GM12878 (cell line): ENCODE data around the gene HUWE1. TPM values are rescaled to one million over a fixed set of nuclear protein-coding genes. Genes with fewer than 3 reads are reported as not detected.

Experiments used
- ATAC-seq: fragments of 200-7000 bp; cut with Tn5 transposase; 3 replicates; pipeline ENCODE4 v1.9.1; 2020; ENCODE audit warnings: mild to moderate bottlenecking, moderate library complexity
- BruUV-seq: library from RNA; stranded (reverse); fragments of 400-500 nt; replicated peaks from 2 replicates; lab custom pipeline; 2021; lab: Mats Ljungman, UMichigan
- CTCF ChIA-PET: fragments of 300-600 bp; sonication (Branson Sonifier 250); formaldehyde crosslinking; extraction: SDS; loops from one replicate; lab custom pipeline; 2021; ENCODE audit warnings: inconsistent platforms; lab: Yijun Ruan, JAX
- POLR2A ChIA-PET: fragments of 350-600 bp; formaldehyde crosslinking; extraction: SDS; loops from one replicate; lab custom pipeline; 2021; ENCODE audit warnings: inconsistent platforms; lab: Charles Lee
- RAD21 ChIA-PET: fragments of 300-600 bp; sonication (Branson Sonifier 250); formaldehyde crosslinking; loops from one replicate; lab custom pipeline; 2023; ENCODE audit warnings: antibody characterized with exemption; ENCODE audit not compliant: unreplicated experiment; lab: Charles Lee
- SMC1A ChIA-PET: fragments of 300-600 bp; sonication (Branson Sonifier 250); formaldehyde crosslinking; loops from one replicate; lab custom pipeline; 2023; ENCODE audit not compliant: unreplicated experiment, uncharacterized antibody; lab: Charles Lee
- DNase-seq: peaks from one replicate; pipeline ENCODE4 v3.0.0-alpha.2; 2011; ENCODE audit warnings: low read depth, low spot score
- FAIRE-seq: peaks from 3 replicates; lab custom pipeline; 2011; peaks lifted over from hg19 to GRCh38; lab: Jason Lieb, UNC
- H2AFZ ChIP-seq: 2 replicates; pipeline ENCODE4 v1.6.0; 2011; ENCODE audit warnings: low read depth, low read length, control low read depth; ENCODE audit not compliant: control insufficient read depth
- H3K27ac ChIP-seq: 2 replicates; pipeline ENCODE4 v1.5.1; 2011; ENCODE audit warnings: control low read depth; ENCODE audit not compliant: control insufficient read depth, insufficient read depth
- H3K27me3 ChIP-seq, 2 experiments: replicated peaks in 1 of 2; 2 replicates each; pipeline versions ENCODE4 v1.6.0 to v1.6.1; 2011; ENCODE audit warnings: low read length in 1 of 2; ENCODE audit not compliant: control insufficient read depth in 2 of 2, insufficient read depth in 2 of 2
- H3K36me3 ChIP-seq, 2 experiments: 2 replicates each; pipeline ENCODE4 v1.5.1; 2011; ENCODE audit warnings: low read length in 1 of 2; ENCODE audit not compliant: control insufficient read depth in 2 of 2, insufficient read depth in 2 of 2
- H3K4me1 ChIP-seq: 2 replicates; pipeline ENCODE4 v1.6.1; 2011; ENCODE audit warnings: mild to moderate bottlenecking, low read length, moderate library complexity, mixed read lengths; ENCODE audit not compliant: control insufficient read depth, insufficient read depth
- H3K4me2 ChIP-seq: 2 replicates; pipeline ENCODE4 v1.6.0; 2011; ENCODE audit warnings: control low read depth; ENCODE audit not compliant: control insufficient read depth, insufficient read depth
- H3K4me3 ChIP-seq: fragments of 200-600 bp; sonication (generic); 2 replicates; pipeline ENCODE4 v1.5.1; 2016
- H3K79me2 ChIP-seq: 2 replicates; pipeline ENCODE4 v1.6.0; 2011; ENCODE audit warnings: low read length; ENCODE audit not compliant: control insufficient read depth, insufficient read depth
- H3K9ac ChIP-seq: 2 replicates; pipeline ENCODE4 v1.8.0; 2011; ENCODE audit warnings: low read length, control low read depth, mixed read lengths; ENCODE audit not compliant: control insufficient read depth, insufficient read depth
- H3K9me3 ChIP-seq: replicated peaks from 3 replicates; pipeline ENCODE4 v1.5.1; 2011; ENCODE audit warnings: mild to moderate bottlenecking, low read length; ENCODE audit not compliant: control insufficient read depth, insufficient read depth
- H4K20me1 ChIP-seq: 2 replicates; pipeline ENCODE4 v1.6.0; 2011; ENCODE audit not compliant: control insufficient read depth, insufficient read depth
- ASH2L ChIP-seq: fragments of 300-600, 200-600 bp; sonication (generic); IDR thresholded peaks from 2 replicates; pipeline ENCODE4 v1.6.1; 2017; ENCODE audit warnings: low read depth, mild to moderate bottlenecking, borderline replicate concordance
- ATF7 ChIP-seq: fragments of 450-650 bp; IDR thresholded peaks from 2 replicates; pipeline ENCODE4 v1.6.1; 2016; ENCODE audit warnings: low read depth, mild to moderate bottlenecking
- BMI1 ChIP-seq: fragments of 450-650 bp; IDR thresholded peaks from 2 replicates; pipeline ENCODE4 v1.6.1; 2016; ENCODE audit warnings: mild to moderate bottlenecking, moderate library complexity, borderline replicate concordance
- CREM ChIP-seq: IDR thresholded peaks from 2 replicates; pipeline ENCODE4 v1.6.1; 2014; ENCODE audit warnings: antibody characterized with exemption, low read depth
- HDGF ChIP-seq: fragments of 450-650 bp; IDR thresholded peaks from 2 replicates; pipeline ENCODE4 v1.6.1; 2016; ENCODE audit warnings: antibody characterized with exemption
- NBN ChIP-seq: fragments of 450-650 bp; IDR thresholded peaks from 2 replicates; pipeline ENCODE4 v1.6.1; 2016
- NFYB ChIP-seq: IDR thresholded peaks from 2 replicates; pipeline ENCODE4 v1.6.1; 2011; ENCODE audit warnings: low read depth, mild to moderate bottlenecking, low read length, improper control_type of control experiment, moderate library complexity; ENCODE audit not compliant: insufficient read depth
- NR2C2 ChIP-seq: IDR thresholded peaks from 2 replicates; pipeline ENCODE4 v1.6.1; 2011; ENCODE audit warnings: borderline replicate concordance, low read depth; ENCODE audit not compliant: control insufficient read depth, insufficient read length
- NRF1 ChIP-seq: conservative IDR thresholded peaks from 2 replicates; pipeline ENCODE4 v1.6.1; 2011; ENCODE audit warnings: mild to moderate bottlenecking, low read depth, low read length, improper control_type of control experiment
- RCOR1 ChIP-seq: conservative IDR thresholded peaks from 2 replicates; pipeline ENCODE4 v1.6.1; 2012; ENCODE audit warnings: low read depth, low read length, improper control_type of control experiment
- SREBF2 ChIP-seq: IDR thresholded peaks from 2 replicates; pipeline ENCODE4 v1.6.1; 2012; ENCODE audit warnings: mild to moderate bottlenecking, low read length
- TARDBP ChIP-seq: IDR thresholded peaks from 2 replicates; pipeline ENCODE4 v1.6.1; 2016; ENCODE audit warnings: borderline replicate concordance
- ZNF24 ChIP-seq: fragments of 450-650 bp; IDR thresholded peaks from 2 replicates; pipeline ENCODE4 v1.6.1; 2017; ENCODE audit warnings: antibody characterized with exemption, mild to moderate bottlenecking
- WGBS: methylation state at CpG from one replicate; pipeline ENCODE4 v1.1.6; 2016; ENCODE audit warnings: low lambda C conversion rate; ENCODE audit not compliant: insufficient replicate concordance, insufficient coverage; ENCODE audit errors: missing lambda C conversion rate; 5-methylcytosine and 5-hydroxymethylcytosine counted together
- in situ Hi-C: fragments of 300-500 bp; cut with MboI; formaldehyde crosslinking; loops from 9 replicates; pipeline ENCODE4 v1.14.3; 2018; ENCODE audit warnings: mixed read lengths
- intact Hi-C: fragments of 100-400 bp; cut with micrococcal nuclease; formaldehyde crosslinking; loops from one replicate; pipeline ENCODE4 v1.14.2; 2022; ENCODE audit not compliant: unreplicated experiment
- polyA plus RNA-seq, 11 experiments: library from polyadenylated mRNA; depleted of rRNA in 4 of 11; unstranded in 6 of 11; stranded (reverse) in 5 of 11; fragments of >200 nt; fragmentation: Nextera tagmentation in 4 of 11; fragmentation: Illumina TruSeq in 1 of 11; extraction: Ambion mirVana in 4 of 11; extraction: Trizol in 1 of 11; gene quantifications; 1 replicate in 1 of 11; 2 replicates in 10 of 11; pipeline versions ENCODE4 v1.2.1 to v1.2.3, GENCODE V29; 2011 to 2016; ENCODE audit warnings: inconsistent platforms in 2 of 11, missing spikeins in 2 of 11, low read depth in 1 of 11
- total RNA-seq, 4 experiments: library from RNA; depleted of rRNA in 3 of 4; stranded (reverse); fragments of >200 nt in 3 of 4; fragmentation: Illumina TruSeq in 1 of 4; extraction: Trizol in 1 of 4; gene quantifications; 2 replicates each; pipeline versions ENCODE4 v1.2.1 to v1.2.3, GENCODE V29; 2013 to 2021
- TF ChIP-seq, protein P1 (sequence below): fragments of 450-650 bp; IDR thresholded peaks from 2 replicates; pipeline ENCODE4 v1.6.1; 2018; ENCODE audit warnings: borderline replicate concordance, mild to moderate bottlenecking; ENCODE audit not compliant: partially characterized antibody

Gene HUWE1
- total and polyA plus RNA-seq, 10 of the 15 experiments (the other 5 are each of a cell fraction or from before 2014, with no cell fraction given), result 35.9 to 280 (median 100) TPM

DNA sequence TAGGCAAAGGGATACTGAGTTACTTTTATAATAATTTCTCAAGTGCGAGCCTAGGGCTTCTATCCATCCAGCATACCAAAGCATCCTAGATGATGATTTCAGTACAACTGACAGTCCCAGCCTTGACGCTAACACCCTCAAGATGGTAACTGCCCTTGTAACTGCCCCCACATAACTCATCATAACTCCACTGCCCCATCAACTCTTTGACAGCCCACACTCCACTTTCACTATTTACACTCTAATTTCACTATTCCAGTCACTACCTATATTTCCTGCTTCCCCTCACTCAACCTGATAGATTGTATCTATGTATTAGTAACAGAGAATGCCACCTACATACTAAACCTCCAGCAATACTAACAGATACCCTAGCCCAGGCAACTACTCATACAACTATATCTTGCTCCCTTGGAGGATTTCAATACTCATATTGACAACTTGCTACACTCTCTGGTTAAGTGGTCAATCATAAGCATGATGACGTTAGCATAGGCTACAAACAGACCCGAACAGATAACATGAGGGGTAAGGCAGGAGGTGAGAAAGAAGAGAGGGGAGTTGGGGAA, 65.0 kb downstream of the HUWE1 start (continued):
- TF ChIP-seq, protein P1, sequence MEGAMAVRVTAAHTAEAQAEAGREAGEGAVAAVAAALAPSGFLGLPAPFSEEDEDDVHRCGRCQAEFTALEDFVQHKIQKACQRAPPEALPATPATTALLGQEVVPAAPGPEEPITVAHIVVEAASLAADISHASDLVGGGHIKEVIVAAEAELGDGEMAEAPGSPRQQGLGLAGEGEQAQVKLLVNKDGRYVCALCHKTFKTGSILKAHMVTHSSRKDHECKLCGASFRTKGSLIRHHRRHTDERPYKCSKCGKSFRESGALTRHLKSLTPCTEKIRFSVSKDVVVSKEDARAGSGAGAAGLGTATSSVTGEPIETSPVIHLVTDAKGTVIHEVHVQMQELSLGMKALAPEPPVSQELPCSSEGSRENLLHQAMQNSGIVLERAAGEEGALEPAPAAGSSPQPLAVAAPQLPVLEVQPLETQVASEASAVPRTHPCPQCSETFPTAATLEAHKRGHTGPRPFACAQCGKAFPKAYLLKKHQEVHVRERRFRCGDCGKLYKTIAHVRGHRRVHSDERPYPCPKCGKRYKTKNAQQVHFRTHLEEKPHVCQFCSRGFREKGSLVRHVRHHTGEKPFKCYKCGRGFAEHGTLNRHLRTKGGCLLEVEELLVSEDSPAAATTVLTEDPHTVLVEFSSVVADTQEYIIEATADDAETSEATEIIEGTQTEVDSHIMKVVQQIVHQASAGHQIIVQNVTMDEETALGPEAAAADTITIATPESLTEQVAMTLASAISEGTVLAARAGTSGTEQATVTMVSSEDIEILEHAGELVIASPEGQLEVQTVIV, result no peak
- TF ChIP-seq ATF7 (no peak), NBN (no peak), NRF1 (no peak), BMI1 (no peak), SREBF2 (no peak), NFYB (no peak)
- TF ChIP-seq, all 136 proteins: peak for 0

- POLR2A ChIA-PET, result no interaction called here
- BruUV-seq, result no TSS peak
- Histone ChIP-seq H3K27me3 (no peaks in the 10 kb centered on the region), H3K27ac (no peak overlapping the region), H3K9ac (no peak overlapping the region), H3K9me3 (no peaks in the 10 kb centered on the region), H3K4me2 (no peak overlapping the region), H3K4me1 (no peaks in the 10 kb centered on the region), H3K36me3 (peaks cover 3 to 39% of the 10 kb centered on the region in 2 experiments), H4K20me1 (no peaks in the 10 kb centered on the region), H2AFZ (no peak overlapping the region), H3K79me2 (no peaks in the 10 kb centered on the region), H3K4me3 (no peak overlapping the region)
- intact Hi-C loops (no loop called here), in situ Hi-C loops (no loop called here)
- CTCF ChIA-PET, result interaction anchor here (1.4 kb wide), 1 partner anchor 10 kb away, joined by 4 read pairs; no protein-coding TSS in a partner anchor
- RAD21 ChIA-PET, result no interaction called here
- SMC1A ChIA-PET, result no interaction called here
- DNase-seq (no peak), FAIRE-seq (no peak), ATAC-seq (no peak)
- 28% methylated on average over 6 of the region's 6 CpGs for WGBS
- no peak for TF ChIP-seq RCOR1
- no peak for TF ChIP-seq HDGF
- TF ChIP-seq TARDBP, result no peak
- TF ChIP-seq NR2C2, result no peak
- TF ChIP-seq CREM, result no peak
- TF ChIP-seq ASH2L, result no peak
- TF ChIP-seq ZNF24, result no peak
These were observed 69.6 kb downstream of the HUWE1 start for GRCh38 chrX:53616946-53617345.
